Lower leg skin (tissue), 3 donors: ENCODE results near the gene ZBTB1.

Experiments used
- CTCF ChIP-seq, 3 donors: fragments of 450-650 bp; IDR thresholded peaks; one replicate each; pipeline ENCODE4 v1.5.1; 2016; ENCODE audit warnings: antibody characterized with exemption in 3 of 3, mild to moderate bottlenecking in 3 of 3, moderate library complexity in 2 of 3
- POLR2A ChIP-seq, 2 donors: fragments of 450-650 bp; IDR thresholded peaks; one replicate each; pipeline ENCODE4 v1.6.1; 2016 to 2017; ENCODE audit warnings: antibody characterized with exemption in 2 of 2, mild to moderate bottlenecking in 1 of 2, moderate library complexity in 1 of 2

GRCh38 chr14:64572386-64573104, 68.0 kb downstream of the ZBTB1 start:
- TF ChIP-seq CTCF (IDR thresholded peaks at IDR 0.05) (no peak), POLR2A (IDR thresholded peaks at IDR 0.05) (no peak)
